ENCODE measurements around the gene ENG.

GRCh38 chr9:127866535-127866934, 12.1 kb upstream of the ENG start:
- no peak for TF ChIP-seq CTCF (IDR thresholded peaks at IDR 0.05)
- no peak for TF ChIP-seq POLR2A (IDR thresholded peaks at IDR 0.05)
